Thyroid gland (tissue), 4 donors: ENCODE results near the gene CYBC1.

ENCODE experiments used
- CTCF ChIP-seq, 6 experiments: fragments of 200-600 bp in 3 of 6; fragments of 450-650 bp in 3 of 6; sonication (generic) in 3 of 6; IDR thresholded peaks; one replicate each; pipeline ENCODE4 v1.5.1; 2016 to 2019; ENCODE audit warnings: antibody characterized with exemption in 6 of 6, mild to moderate bottlenecking in 2 of 6, inconsistent platforms in 1 of 6, moderate library complexity in 1 of 6
- POLR2A ChIP-seq, 2 donors: fragments of 450-650 bp; IDR thresholded peaks; one replicate each; pipeline ENCODE4 v1.6.1; 2017; ENCODE audit warnings: antibody characterized with exemption in 2 of 2, mild to moderate bottlenecking in 2 of 2, moderate library complexity in 1 of 2

- no peak for TF ChIP-seq CTCF (IDR thresholded peaks at IDR 0.05)
- no peak for TF ChIP-seq POLR2A (IDR thresholded peaks at IDR 0.05)
Observed at GRCh38 chr17:82415786-82416185, 34.8 kb downstream of the CYBC1 start.
